ENCODE measurements around the gene ZNF805. TPM values are rescaled to one million over a fixed set of nuclear protein-coding genes. Genes with fewer than 3 reads are reported as not detected.
A peak's percentile ranks its signal among the peaks of the same experiment; 100 is the strongest.
"Not testable (repeated sequence)": the region's sequence is repeated elsewhere in the genome, so short reads cannot be mapped to it uniquely, and the experiment has no call there.

ZNF805 gene
- polyA plus RNA-seq, result 4.4 TPM
- long read RNA-seq, donor 1, partial matches to known transcripts, result 0 of 1 reads
- long read RNA-seq, donor 1, other reads (novel, unspliced or antisense), result 0 of 1 reads
- long read RNA-seq, donor 2, result 0 reads
- long read RNA-seq, donor 3, partial matches to known transcripts, result 0 of 1 reads
- long read RNA-seq, donor 3, other reads (novel, unspliced or antisense), result 0 of 1 reads
- long read RNA-seq, donor 4, result 0 reads
- long read RNA-seq, donor 5, result 0 reads
- long read RNA-seq, donor 6, partial matches to known transcripts, result 0 of 2 reads
- long read RNA-seq, donor 6, other reads (novel, unspliced or antisense), result 0 of 2 reads
- long read RNA-seq, donor 7, partial matches to known transcripts, result 0 of 1 reads
- long read RNA-seq, donor 7, other reads (novel, unspliced or antisense), result 0 of 1 reads
- long read RNA-seq, donor 8, partial matches to known transcripts, result 0 of 1 reads
- long read RNA-seq, donor 8, other reads (novel, unspliced or antisense), result 0 of 1 reads
- long read RNA-seq, donor 9, partial matches to known transcripts, result 0 of 1 reads
- long read RNA-seq, donor 9, other reads (novel, unspliced or antisense), result 0 of 1 reads
- long read RNA-seq, donor 10, partial matches to known transcripts, result 0 of 3 reads
- long read RNA-seq, donor 10, other reads (novel, unspliced or antisense), result 0 of 3 reads
- long read RNA-seq, donor 11, partial matches to known transcripts, result 0 of 3 reads
- long read RNA-seq, donor 11, other reads (novel, unspliced or antisense), result 0 of 3 reads

- Histone ChIP-seq H3K27ac (ENCODE audit: low read length) (peak within 1 kb of the TSS; percentile 88), H3K4me1 (ENCODE audit: control insufficient read depth, insufficient read depth, low read length) (no peaks in the 10 kb centered on the region), H3K9me3 (ENCODE audit: control insufficient read depth, low read depth, low read length) (no peaks in the 10 kb centered on the region), H3K36me3 (ENCODE audit: control insufficient read depth, insufficient read depth, low read length) (peaks cover 18% of the 10 kb centered on the region), H3K27me3 (ENCODE audit: control insufficient read depth, insufficient read depth, low read length) (no peaks in the 10 kb centered on the region), H3K4me3 (ENCODE audit: low read length) (peak within 1 kb of the TSS; percentile 77)
- no CpG with 5 or more reads among the region's 61 CpGs for WGBS (ENCODE audit: insufficient coverage, low lambda C conversion rate)
- peak; percentile 95 to 97 for DNase-seq
Observed at GRCh38 chr19:57240311-57241090, at the start of gene ZNF805. Gene ZNF805 (plus strand): TSS chr19:57240632. CDS start chr19:57240892, 260 bp downstream.

DNA sequence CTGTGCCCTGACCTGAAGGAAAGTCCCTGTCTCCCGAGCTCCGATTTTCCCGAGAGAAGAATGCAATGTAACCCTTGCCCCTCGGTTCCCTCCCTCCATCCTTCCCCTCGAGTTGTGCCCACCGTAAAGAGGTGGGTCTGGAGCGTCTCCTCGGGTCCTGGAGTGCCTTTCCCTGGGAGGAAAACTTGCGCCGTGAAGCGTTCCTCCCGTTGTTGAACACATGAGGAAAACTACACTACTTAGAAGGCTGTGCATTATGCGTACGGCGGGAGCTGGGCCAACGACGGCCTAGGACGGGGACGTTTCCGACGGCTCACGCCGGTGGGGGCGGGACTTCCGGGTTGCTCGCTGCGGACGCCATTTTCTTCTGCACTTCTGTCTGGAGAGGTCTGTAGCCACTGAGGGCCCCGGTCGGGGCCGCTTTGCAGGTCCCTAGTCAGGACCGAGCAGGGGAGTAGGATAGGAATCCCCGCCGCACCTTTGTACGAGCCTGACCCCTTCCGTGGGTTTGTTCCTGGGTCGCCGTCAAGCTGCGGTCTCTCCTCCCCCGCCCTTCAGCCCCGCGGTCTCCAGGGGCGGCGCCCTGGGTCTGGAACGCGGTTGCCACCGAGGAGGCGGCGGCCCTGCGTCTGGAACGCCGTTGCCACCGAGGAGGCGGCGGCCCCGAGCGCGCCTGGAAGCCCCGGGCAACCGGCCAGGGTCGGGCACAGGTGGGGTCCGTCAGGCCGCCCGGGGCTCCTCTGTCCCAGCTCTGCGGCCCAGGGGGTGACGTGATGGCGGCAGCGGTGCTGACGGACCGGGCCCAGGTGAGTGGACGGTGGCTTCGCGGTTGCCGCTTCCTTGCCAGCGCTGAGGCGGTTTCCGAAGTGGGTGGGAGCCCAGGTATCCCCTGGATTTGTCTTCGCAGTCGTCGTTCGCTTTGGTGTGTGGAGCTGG is 49.0 kb upstream of the ZNF805 start, which contains the start of gene ZNF264:
ZNF264 (plus strand) TSS at position 360 of the 936 bp plus-strand sequence; CDS start at position 774, 414 bp downstream.
- Histone ChIP-seq H3K4me1 (ENCODE audit: control insufficient read depth, insufficient read depth, low read length) (no peaks in the 10 kb centered on the region), H3K4me3 (ENCODE audit: low read length) (peak within 1 kb of the TSS; percentile 72), H3K36me3 (ENCODE audit: control insufficient read depth, insufficient read depth, low read length) (peaks cover 27% of the 10 kb centered on the region), H3K27me3 (ENCODE audit: control insufficient read depth, insufficient read depth, low read length) (no peaks in the 10 kb centered on the region), H3K27ac (ENCODE audit: low read length) (peak within 1 kb of the TSS; percentile 84), H3K9me3 (ENCODE audit: control insufficient read depth, low read depth, low read length) (no peaks in the 10 kb centered on the region)
- peak; percentile 76 to 92 for DNase-seq
- WGBS (ENCODE audit: insufficient coverage, low lambda C conversion rate), result no CpG with 5 or more reads among the region's 81 CpGs

DNA sequence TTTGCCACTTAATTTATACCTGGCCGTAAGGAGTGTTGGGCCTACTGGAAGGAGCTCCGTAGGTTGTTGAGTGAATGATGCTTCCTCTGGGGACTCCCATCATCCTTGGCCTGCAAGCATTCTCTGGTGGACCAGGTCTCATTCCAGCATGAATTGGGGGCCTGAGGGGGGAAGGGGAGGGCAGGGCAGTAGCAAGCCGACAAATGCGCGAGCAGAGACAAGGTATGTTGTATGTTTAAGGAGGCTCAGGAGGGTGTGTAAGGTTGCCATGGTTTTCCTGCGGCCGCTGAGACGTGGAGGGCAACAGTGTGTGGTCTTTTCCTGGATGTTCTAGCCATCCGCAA is 48.4 kb upstream of the ZNF805 start:
- Histone ChIP-seq H3K27me3 (ENCODE audit: control insufficient read depth, insufficient read depth, low read length) (no peaks in the 10 kb centered on the region), H3K4me1 (ENCODE audit: control insufficient read depth, insufficient read depth, low read length) (no peaks in the 10 kb centered on the region), H3K36me3 (ENCODE audit: control insufficient read depth, insufficient read depth, low read length) (peaks cover 33% of the 10 kb centered on the region), H3K9me3 (ENCODE audit: control insufficient read depth, low read depth, low read length) (no peaks in the 10 kb centered on the region), H3K27ac (ENCODE audit: low read length) (peak overlapping the region; percentile 84), H3K4me3 (ENCODE audit: low read length) (peak overlapping the region; percentile 72)
- DNase-seq, result no peak
- no CpG with 5 or more reads among the region's 9 CpGs for WGBS (ENCODE audit: insufficient coverage, low lambda C conversion rate)

DNA sequence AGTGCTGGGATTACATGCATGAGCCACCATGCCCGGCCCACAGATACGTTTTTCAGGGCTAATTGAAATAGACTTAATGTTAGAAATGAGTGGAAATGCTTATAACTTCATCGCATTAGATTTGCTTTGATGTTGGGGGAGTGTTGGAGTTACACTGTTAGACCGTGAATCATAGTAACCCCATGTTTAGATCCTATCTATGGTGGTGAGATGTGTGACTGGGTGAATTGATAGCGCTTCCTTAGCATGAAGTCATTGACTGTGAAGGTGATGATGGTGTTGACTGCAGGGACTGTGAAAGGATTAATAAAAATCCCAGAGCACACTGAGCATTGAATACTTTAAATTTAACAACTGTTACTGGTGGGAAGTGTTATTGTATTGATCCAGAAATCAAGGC is 47.4 kb upstream of the ZNF805 start:
- Histone ChIP-seq H3K36me3 (ENCODE audit: control insufficient read depth, insufficient read depth, low read length) (peaks cover 38% of the 10 kb centered on the region), H3K27ac (ENCODE audit: low read length) (no peak overlapping the region), H3K4me1 (ENCODE audit: control insufficient read depth, insufficient read depth, low read length) (no peaks in the 10 kb centered on the region), H3K27me3 (ENCODE audit: control insufficient read depth, insufficient read depth, low read length) (no peaks in the 10 kb centered on the region), H3K9me3 (ENCODE audit: control insufficient read depth, low read depth, low read length) (no peaks in the 10 kb centered on the region), H3K4me3 (ENCODE audit: low read length) (no peak overlapping the region)
- no peak for DNase-seq
- WGBS (ENCODE audit: insufficient coverage, low lambda C conversion rate), result 100% methylated on average over 2 of the region's 5 CpGs

DNA sequence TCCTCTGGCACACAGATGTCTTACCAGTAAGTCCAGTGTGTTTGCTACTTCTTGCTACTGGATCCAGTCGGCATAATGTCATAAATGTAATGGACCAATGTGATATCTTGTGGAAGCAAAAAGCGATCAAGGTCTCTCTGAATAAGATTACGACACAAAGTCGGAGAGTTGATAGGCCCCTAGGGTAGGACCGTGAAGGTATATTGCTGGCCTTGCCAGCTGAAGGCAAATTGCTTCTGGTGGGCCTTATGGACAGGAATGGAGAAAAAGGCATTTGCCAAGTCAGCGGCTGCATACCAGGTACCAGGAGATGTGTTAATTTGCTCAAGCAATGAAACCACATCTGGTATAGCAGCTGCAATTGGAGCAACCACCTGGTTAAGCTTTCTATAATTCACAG is 42.6 kb upstream of the ZNF805 start:
- H3K36me3 ChIP-seq (ENCODE audit: control insufficient read depth, insufficient read depth, low read length), result peaks cover 58% of the 10 kb centered on the region

GRCh38 chr19:57202160-57202559 is 38.3 kb upstream of the ZNF805 start:
- Histone ChIP-seq H3K27me3 (ENCODE audit: control insufficient read depth, insufficient read depth, low read length) (no peaks in the 10 kb centered on the region), H3K4me1 (ENCODE audit: control insufficient read depth, insufficient read depth, low read length) (no peaks in the 10 kb centered on the region), H3K4me3 (ENCODE audit: low read length) (no peak overlapping the region), H3K27ac (ENCODE audit: low read length) (no peak overlapping the region), H3K36me3 (ENCODE audit: control insufficient read depth, insufficient read depth, low read length) (peaks cover 49% of the 10 kb centered on the region), H3K9me3 (ENCODE audit: control insufficient read depth, low read depth, low read length) (no peaks in the 10 kb centered on the region)
- WGBS (ENCODE audit: insufficient coverage, low lambda C conversion rate), result 80% methylated on average over 1 of the region's 5 CpGs
- DNase-seq, result no peak

More for the DNA sequence above, 42.6 kb upstream of the ZNF805 start:
- H3K27ac ChIP-seq (ENCODE audit: low read length); H3K27me3 ChIP-seq (ENCODE audit: control insufficient read depth, insufficient read depth, low read length); H3K9me3 ChIP-seq (ENCODE audit: control insufficient read depth, low read depth, low read length); DNase-seq; H3K4me1 ChIP-seq (ENCODE audit: control insufficient read depth, insufficient read depth, low read length); H3K4me3 ChIP-seq (ENCODE audit: low read length): not testable (repeated sequence)
- no CpG with 5 or more reads among the region's 6 CpGs for WGBS (ENCODE audit: insufficient coverage, low lambda C conversion rate)

- no peaks in the 10 kb centered on the region for H3K27me3 ChIP-seq (ENCODE audit: control insufficient read depth, insufficient read depth, low read length)
- H3K4me3 ChIP-seq (ENCODE audit: low read length), result no peak overlapping the region
- no peaks in the 10 kb centered on the region for H3K4me1 ChIP-seq (ENCODE audit: control insufficient read depth, insufficient read depth, low read length)
- WGBS (ENCODE audit: insufficient coverage, low lambda C conversion rate), result no CpG with 5 or more reads among the region's 4 CpGs
- H3K9me3 ChIP-seq (ENCODE audit: control insufficient read depth, low read depth, low read length), result no peaks in the 10 kb centered on the region
- H3K27ac ChIP-seq (ENCODE audit: low read length), result no peak overlapping the region
- peaks cover 64% of the 10 kb centered on the region for H3K36me3 ChIP-seq (ENCODE audit: control insufficient read depth, insufficient read depth, low read length)
- DNase-seq, result no peak
Observed at GRCh38 chr19:57210381-57210780, 30.1 kb upstream of the ZNF805 start.

DNA sequence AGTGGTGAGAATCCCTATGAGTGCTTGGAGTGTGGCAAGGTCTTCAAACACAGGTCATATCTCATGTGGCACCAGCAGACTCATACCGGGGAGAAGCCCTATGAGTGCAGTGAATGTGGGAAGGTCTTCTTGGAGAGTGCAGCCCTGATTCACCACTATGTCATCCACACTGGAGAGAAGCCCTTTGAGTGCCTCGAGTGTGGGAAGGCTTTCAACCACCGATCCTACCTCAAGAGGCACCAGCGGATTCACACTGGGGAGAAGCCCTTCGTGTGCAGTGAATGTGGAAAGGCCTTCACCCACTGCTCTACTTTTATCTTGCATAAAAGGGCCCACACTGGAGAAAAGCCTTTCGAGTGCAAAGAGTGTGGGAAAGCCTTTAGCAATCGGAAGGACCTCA is 28.3 kb upstream of the ZNF805 start:
- Histone ChIP-seq H3K4me1 (ENCODE audit: control insufficient read depth, insufficient read depth, low read length) (no peaks in the 10 kb centered on the region), H3K4me3 (ENCODE audit: low read length) (no peak overlapping the region), H3K27ac (ENCODE audit: low read length) (no peak overlapping the region), H3K36me3 (ENCODE audit: control insufficient read depth, insufficient read depth, low read length) (peaks cover 57% of the 10 kb centered on the region), H3K27me3 (ENCODE audit: control insufficient read depth, insufficient read depth, low read length) (no peaks in the 10 kb centered on the region), H3K9me3 (ENCODE audit: control insufficient read depth, low read depth, low read length) (no peaks in the 10 kb centered on the region)
- no CpG with 5 or more reads among the region's 7 CpGs for WGBS (ENCODE audit: insufficient coverage, low lambda C conversion rate)
- no peak for DNase-seq

DNA sequence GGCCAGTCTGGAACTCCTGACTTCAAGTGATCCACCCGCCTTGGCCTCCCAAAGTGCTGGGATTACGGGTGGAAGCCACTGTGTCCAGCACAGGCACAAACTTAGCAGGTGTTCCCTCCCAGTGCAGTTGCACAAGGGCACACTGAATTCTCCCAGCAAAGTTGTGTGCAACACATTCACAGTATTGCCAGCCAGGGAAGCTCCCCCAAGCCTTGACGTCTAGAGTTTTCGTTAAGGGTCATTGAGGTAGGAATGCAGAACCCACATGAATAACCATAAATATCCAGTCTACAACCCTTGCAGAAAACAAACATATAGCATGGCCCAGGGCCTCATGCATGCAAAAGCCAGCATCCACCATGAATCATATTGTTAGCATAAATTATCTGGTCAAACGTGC is 12.9 kb upstream of the ZNF805 start:
- no peaks in the 10 kb centered on the region for H3K36me3 ChIP-seq (ENCODE audit: control insufficient read depth, insufficient read depth, low read length)
- H3K27ac ChIP-seq (ENCODE audit: low read length), result no peak overlapping the region
- H3K4me3 ChIP-seq (ENCODE audit: low read length), result no peak overlapping the region
- peaks cover 5% of the 10 kb centered on the region for H3K9me3 ChIP-seq (ENCODE audit: control insufficient read depth, low read depth, low read length)
- DNase-seq, result no peak
- H3K27me3 ChIP-seq (ENCODE audit: control insufficient read depth, insufficient read depth, low read length), result no peaks in the 10 kb centered on the region
- no peaks in the 10 kb centered on the region for H3K4me1 ChIP-seq (ENCODE audit: control insufficient read depth, insufficient read depth, low read length)
- WGBS (ENCODE audit: insufficient coverage, low lambda C conversion rate), result no CpG with 5 or more reads among the region's 5 CpGs
